ENCODE results near the gene RABGAP1L.

DNA sequence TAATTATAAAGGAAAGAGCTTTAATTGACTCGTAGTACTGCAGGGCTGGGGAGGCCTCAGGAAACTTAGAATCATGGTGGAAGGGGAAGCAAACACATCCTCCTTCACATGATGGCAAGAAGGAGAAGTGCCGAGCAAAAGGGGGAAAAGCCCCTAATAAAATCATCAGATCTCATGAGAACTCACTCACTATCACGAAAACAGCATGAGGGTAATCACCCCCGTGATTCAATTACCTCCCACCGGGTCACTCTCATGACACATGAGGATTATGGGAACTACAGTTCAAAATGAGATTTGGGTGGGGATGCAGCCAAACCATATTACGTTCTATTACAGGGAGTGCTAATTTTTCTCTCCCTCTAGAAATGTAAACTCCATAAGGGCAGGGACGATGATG lies 878.1 kb downstream of the RABGAP1L start:
- TF ChIP-seq, protein P1, sequence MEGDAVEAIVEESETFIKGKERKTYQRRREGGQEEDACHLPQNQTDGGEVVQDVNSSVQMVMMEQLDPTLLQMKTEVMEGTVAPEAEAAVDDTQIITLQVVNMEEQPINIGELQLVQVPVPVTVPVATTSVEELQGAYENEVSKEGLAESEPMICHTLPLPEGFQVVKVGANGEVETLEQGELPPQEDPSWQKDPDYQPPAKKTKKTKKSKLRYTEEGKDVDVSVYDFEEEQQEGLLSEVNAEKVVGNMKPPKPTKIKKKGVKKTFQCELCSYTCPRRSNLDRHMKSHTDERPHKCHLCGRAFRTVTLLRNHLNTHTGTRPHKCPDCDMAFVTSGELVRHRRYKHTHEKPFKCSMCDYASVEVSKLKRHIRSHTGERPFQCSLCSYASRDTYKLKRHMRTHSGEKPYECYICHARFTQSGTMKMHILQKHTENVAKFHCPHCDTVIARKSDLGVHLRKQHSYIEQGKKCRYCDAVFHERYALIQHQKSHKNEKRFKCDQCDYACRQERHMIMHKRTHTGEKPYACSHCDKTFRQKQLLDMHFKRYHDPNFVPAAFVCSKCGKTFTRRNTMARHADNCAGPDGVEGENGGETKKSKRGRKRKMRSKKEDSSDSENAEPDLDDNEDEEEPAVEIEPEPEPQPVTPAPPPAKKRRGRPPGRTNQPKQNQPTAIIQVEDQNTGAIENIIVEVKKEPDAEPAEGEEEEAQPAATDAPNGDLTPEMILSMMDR (optimal IDR thresholded peaks at IDR 0.05 in 1 of 3, IDR thresholded peaks at IDR 0.05 in 1 of 3, conservative IDR thresholded peaks at IDR 0.05 in 1 of 3; ENCODE audit: extremely low read depth in 1 of 3, insufficient read depth in 2 of 3, low read length in 3 of 3): no peak
- no peak for TF ChIP-seq EZH2 (IDR thresholded peaks at IDR 0.05; ENCODE audit: low read length)

Measured in keratinocyte (primary cell).